Kidney (tissue), 14 donors: ENCODE results near the gene CYB561A3. TPM values are rescaled to one million over a fixed set of nuclear protein-coding genes. Genes with fewer than 3 reads are reported as not detected.

Source experiments
- DNase-seq, 5 donors: peaks; one replicate each; pipeline ENCODE4 v3.0.0-alpha.2; 2013 to 2020
- FAIRE-seq: peaks from 2 replicates; lab custom pipeline; 2012; peaks lifted over from hg19 to GRCh38; lab: Jason Lieb, UNC
- H3K27ac ChIP-seq, 2 donors: one replicate each; pipeline ENCODE4 v1.7.0; 2013; ENCODE audit warnings: low read depth in 2 of 2, low read length in 2 of 2, inconsistent platforms in 1 of 2
- H3K27me3 ChIP-seq: one replicate; pipeline ENCODE4 v1.7.1; 2013; ENCODE audit warnings: low read length, inconsistent platforms; ENCODE audit not compliant: control insufficient read depth, insufficient read depth
- H3K36me3 ChIP-seq, 3 donors: one replicate each; pipeline versions ENCODE4 v1.7.0 to v1.7.1; 2013; ENCODE audit warnings: low read length in 3 of 3, control low read depth in 1 of 3, inconsistent platforms in 1 of 3; ENCODE audit not compliant: insufficient read depth in 3 of 3, control insufficient read depth in 2 of 3
- H3K4me1 ChIP-seq, 3 donors: one replicate each; pipeline versions ENCODE4 v1.7.0 to v1.7.1; 2013; ENCODE audit warnings: low read length in 3 of 3, inconsistent platforms in 1 of 3, low read depth in 1 of 3; ENCODE audit not compliant: control insufficient read depth in 2 of 3, insufficient read depth in 2 of 3
- H3K4me3 ChIP-seq, 3 donors: one replicate each; pipeline versions ENCODE4 v1.7.0 to v1.8.1; 2013; ENCODE audit warnings: low read length in 3 of 3, control low read depth in 1 of 3, inconsistent platforms in 1 of 3
- H3K9ac ChIP-seq, 3 donors: one replicate each; pipeline versions ENCODE4 v1.7.0 to v1.7.1; 2013; ENCODE audit warnings: low read length in 3 of 3, control low read depth in 1 of 3, inconsistent platforms in 1 of 3
- H3K9me3 ChIP-seq, 3 donors: one replicate each; pipeline versions ENCODE4 v1.7.0 to v1.7.1; 2013; ENCODE audit warnings: low read length in 3 of 3, control low read depth in 1 of 3, inconsistent platforms in 1 of 3; ENCODE audit not compliant: control insufficient read depth in 2 of 3, insufficient read depth in 1 of 3
- intact Hi-C: fragments of 100-400 bp; cut with DNase I; formaldehyde crosslinking; loops from one replicate; pipeline ENCODE4 v1.11.1; 2022
- polyA plus RNA-seq: library from polyadenylated mRNA; stranded (reverse); fragments of 350-450 nt; fragmentation: Illumina TruSeq; extraction: RNeasy Lipid Tissue Mini Kit (QIAGEN cat#74804); gene quantifications from one replicate; pipeline ENCODE4 v1.2.3, GENCODE V29; 2014; ENCODE audit warnings: low read depth, low replicate concordance; ENCODE audit not compliant: insufficient read depth
- total RNA-seq: library from RNA; stranded (reverse); fragmentation: NEBNext Ultra II Directional; extraction: Animal tissue kit (Norgen Biotek cat#: 25700); gene quantifications from one replicate; pipeline ENCODE4 v1.2.1, GENCODE V29; 2021
- TF ChIP-seq, protein P1 (sequence below): IDR thresholded peaks from 3 replicates; pipeline ENCODE4 v1.5.1; 2012; ENCODE audit warnings: mild to moderate bottlenecking, moderate library complexity, borderline replicate concordance; ENCODE audit not compliant: insufficient read depth; ENCODE audit errors: extremely low read depth
- donor health status: control.
- donor health status: control.
- donor health status: control.
- donor health status: control.
- donor health status: control.
- donor health status: DM: yes; HTN: yes; CAD: no.
- donor health status: Normal renal cell carcinoma (clear cell type).

Gene CYB561A3
- total and polyA plus RNA-seq, 2 donors from 2014 or later = 29.7 to 36.8 TPM

GRCh38 chr11:61353131-61354067 is 8.3 kb downstream of the CYB561A3 start:
- no peak for FAIRE-seq

DNA sequence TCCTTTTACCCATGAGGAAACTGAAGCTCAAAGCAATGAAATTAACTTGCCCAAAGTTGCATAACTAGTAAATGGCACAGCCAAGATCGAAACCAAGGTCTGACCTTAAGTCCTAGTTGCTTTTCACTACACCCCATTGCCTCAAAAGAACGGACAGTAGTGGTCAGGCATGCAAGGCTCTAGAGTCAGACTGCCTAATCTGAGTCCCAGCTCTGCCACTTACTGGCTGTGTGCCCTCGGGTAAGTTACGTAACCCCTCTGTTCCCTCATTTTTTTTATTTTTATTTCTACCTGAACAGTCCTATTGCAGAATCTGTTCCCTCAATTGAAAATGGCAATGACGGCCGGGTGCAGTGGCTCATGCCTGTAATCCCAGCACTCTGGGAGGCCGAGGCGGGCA is 9.6 kb downstream of the CYB561A3 start:
- Histone ChIP-seq H3K36me3 (peaks cover 0 to 27% (median 27%) of the 10 kb centered on the region in 3 donors), H3K27me3 (no peaks in the 10 kb centered on the region), H3K9me3 (no peaks in the 10 kb centered on the region), H3K4me1 (no peaks in the 10 kb centered on the region), H3K27ac (no peak overlapping the region), H3K9ac (no peak overlapping the region), H3K4me3 (no peak overlapping the region)
- DNase-seq = no peak
- TF ChIP-seq, protein P1, sequence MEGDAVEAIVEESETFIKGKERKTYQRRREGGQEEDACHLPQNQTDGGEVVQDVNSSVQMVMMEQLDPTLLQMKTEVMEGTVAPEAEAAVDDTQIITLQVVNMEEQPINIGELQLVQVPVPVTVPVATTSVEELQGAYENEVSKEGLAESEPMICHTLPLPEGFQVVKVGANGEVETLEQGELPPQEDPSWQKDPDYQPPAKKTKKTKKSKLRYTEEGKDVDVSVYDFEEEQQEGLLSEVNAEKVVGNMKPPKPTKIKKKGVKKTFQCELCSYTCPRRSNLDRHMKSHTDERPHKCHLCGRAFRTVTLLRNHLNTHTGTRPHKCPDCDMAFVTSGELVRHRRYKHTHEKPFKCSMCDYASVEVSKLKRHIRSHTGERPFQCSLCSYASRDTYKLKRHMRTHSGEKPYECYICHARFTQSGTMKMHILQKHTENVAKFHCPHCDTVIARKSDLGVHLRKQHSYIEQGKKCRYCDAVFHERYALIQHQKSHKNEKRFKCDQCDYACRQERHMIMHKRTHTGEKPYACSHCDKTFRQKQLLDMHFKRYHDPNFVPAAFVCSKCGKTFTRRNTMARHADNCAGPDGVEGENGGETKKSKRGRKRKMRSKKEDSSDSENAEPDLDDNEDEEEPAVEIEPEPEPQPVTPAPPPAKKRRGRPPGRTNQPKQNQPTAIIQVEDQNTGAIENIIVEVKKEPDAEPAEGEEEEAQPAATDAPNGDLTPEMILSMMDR = no peak
- no peak for FAIRE-seq
- intact Hi-C loops = no loop called here

More at GRCh38 chr11:61353131-61354067, 8.3 kb downstream of the CYB561A3 start:
- TF ChIP-seq, protein P1 = no peak
- no peak overlapping the region for H3K27ac ChIP-seq
- DNase-seq = no peak
- H3K27me3 ChIP-seq = no peaks in the 10 kb centered on the region
- H3K4me3 ChIP-seq = no peak overlapping the region
- no peaks in the 10 kb centered on the region for H3K9me3 ChIP-seq
- intact Hi-C loops = no loop called here
- no peak overlapping the region for H3K9ac ChIP-seq
- H3K36me3 ChIP-seq = peaks cover 0 to 27% (median 26%) of the 10 kb centered on the region in 3 donors
- no peaks in the 10 kb centered on the region for H3K4me1 ChIP-seq

GRCh38 chr11:61350803-61351202 is 10.9 kb downstream of the CYB561A3 start:
- Histone ChIP-seq H3K27me3 (no peaks in the 10 kb centered on the region), H3K4me3 (no peak overlapping the region), H3K9me3 (no peaks in the 10 kb centered on the region), H3K9ac (no peak overlapping the region), H3K27ac (no peak overlapping the region), H3K4me1 (no peaks in the 10 kb centered on the region), H3K36me3 (peaks cover 0 to 27% (median 27%) of the 10 kb centered on the region in 3 donors)
- TF ChIP-seq, protein P1 = no peak
- intact Hi-C loops = no loop called here
- no peak for DNase-seq
- FAIRE-seq = no peak
